ENCODE measurements around the gene KCNIP3. TPM values are rescaled to one million over a fixed set of nuclear protein-coding genes. Genes with fewer than 3 reads are reported as not detected.
A peak's percentile ranks its signal among the peaks of the same experiment; 100 is the strongest.

KCNIP3 gene
- total and polyA plus RNA-seq, 4 donors: 1.8 to 2.7 (median 2.1) TPM

DNA sequence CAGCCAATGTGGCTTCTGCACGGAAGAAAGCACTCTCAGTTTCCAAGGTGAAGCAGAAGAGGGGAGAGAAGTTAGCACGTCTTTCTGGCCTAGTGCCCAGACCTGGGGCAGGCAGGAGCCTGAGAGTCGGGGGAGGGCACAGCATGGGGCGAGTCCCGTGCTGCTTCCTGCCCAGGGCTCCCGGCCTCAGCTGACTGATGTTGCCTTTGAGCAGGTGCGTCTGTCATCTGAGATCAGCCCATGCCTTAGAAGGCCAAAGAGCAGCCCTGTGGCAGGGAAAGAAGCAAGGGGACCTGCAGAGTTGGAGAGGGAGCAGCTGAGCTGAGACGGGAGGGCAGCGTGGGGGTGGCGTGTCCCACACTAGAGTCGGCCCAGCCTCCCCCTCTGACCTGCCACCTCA, 3.3 kb downstream of the KCNIP3 start:
- TF ChIP-seq CTCF (IDR thresholded peaks at IDR 0.05; ENCODE audit: control extremely low read depth, extremely low read depth): no peak
- no peak for ATAC-seq (ENCODE audit: insufficient read depth, low FRiP score)
- H3K4me1 ChIP-seq (ENCODE audit: control insufficient read depth in 5 of 5, insufficient read depth in 5 of 5, low read length in 5 of 5): peaks cover 0 to 22% (median 0%) of the 10 kb centered on the region in 5 donors
- no peaks in the 10 kb centered on the region for H3K27me3 ChIP-seq (ENCODE audit: control insufficient read depth in 3 of 3, insufficient read depth in 3 of 3, low read length in 2 of 3)
- DNase-seq: peak; percentile 25 to 72 (median 60)
- no peak overlapping the region for H3K4me3 ChIP-seq
- H3K36me3 ChIP-seq (ENCODE audit: control insufficient read depth in 4 of 4, insufficient read depth in 4 of 4, low read length in 4 of 4): no peaks in the 10 kb centered on the region
- H3K9me3 ChIP-seq (ENCODE audit: control insufficient read depth in 4 of 4, insufficient read depth in 3 of 4, low read length in 3 of 4): no peaks in the 10 kb centered on the region
- WGBS, 2 donors: 20 to 40% methylated on average over 11 of the region's 11 CpGs
- no peak overlapping the region for H3K9ac ChIP-seq (ENCODE audit: insufficient read depth in 1 of 2, low read length in 2 of 2)
- no peak overlapping the region for H3K27ac ChIP-seq (ENCODE audit: low read depth in 1 of 2, low read length in 1 of 2)

- DNase-seq: no peak
- 86 to 95% methylated on average over 4 of the region's 4 CpGs for WGBS, 2 donors
- peaks cover 0 to 20% (median 2%) of the 10 kb centered on the region in 5 donors for H3K4me1 ChIP-seq (ENCODE audit: control insufficient read depth in 5 of 5, insufficient read depth in 5 of 5, low read length in 5 of 5)
- no peaks in the 10 kb centered on the region for H3K27me3 ChIP-seq (ENCODE audit: control insufficient read depth in 3 of 3, insufficient read depth in 3 of 3, low read length in 2 of 3)
- no peak overlapping the region for H3K4me3 ChIP-seq
- ATAC-seq (ENCODE audit: insufficient read depth, low FRiP score): no peak
- no peak overlapping the region for H3K9ac ChIP-seq (ENCODE audit: insufficient read depth in 1 of 2, low read length in 2 of 2)
- TF ChIP-seq CTCF (IDR thresholded peaks at IDR 0.05; ENCODE audit: control extremely low read depth, extremely low read depth): no peak
- no peaks in the 10 kb centered on the region for H3K36me3 ChIP-seq (ENCODE audit: control insufficient read depth in 4 of 4, insufficient read depth in 4 of 4, low read length in 4 of 4)
- no peak overlapping the region for H3K27ac ChIP-seq (ENCODE audit: low read depth in 1 of 2, low read length in 1 of 2)
- no peaks in the 10 kb centered on the region for H3K9me3 ChIP-seq (ENCODE audit: control insufficient read depth in 4 of 4, insufficient read depth in 3 of 4, low read length in 3 of 4)
Measured at GRCh38 chr2:95301186-95301585, 4.0 kb downstream of the KCNIP3 start.

DNA sequence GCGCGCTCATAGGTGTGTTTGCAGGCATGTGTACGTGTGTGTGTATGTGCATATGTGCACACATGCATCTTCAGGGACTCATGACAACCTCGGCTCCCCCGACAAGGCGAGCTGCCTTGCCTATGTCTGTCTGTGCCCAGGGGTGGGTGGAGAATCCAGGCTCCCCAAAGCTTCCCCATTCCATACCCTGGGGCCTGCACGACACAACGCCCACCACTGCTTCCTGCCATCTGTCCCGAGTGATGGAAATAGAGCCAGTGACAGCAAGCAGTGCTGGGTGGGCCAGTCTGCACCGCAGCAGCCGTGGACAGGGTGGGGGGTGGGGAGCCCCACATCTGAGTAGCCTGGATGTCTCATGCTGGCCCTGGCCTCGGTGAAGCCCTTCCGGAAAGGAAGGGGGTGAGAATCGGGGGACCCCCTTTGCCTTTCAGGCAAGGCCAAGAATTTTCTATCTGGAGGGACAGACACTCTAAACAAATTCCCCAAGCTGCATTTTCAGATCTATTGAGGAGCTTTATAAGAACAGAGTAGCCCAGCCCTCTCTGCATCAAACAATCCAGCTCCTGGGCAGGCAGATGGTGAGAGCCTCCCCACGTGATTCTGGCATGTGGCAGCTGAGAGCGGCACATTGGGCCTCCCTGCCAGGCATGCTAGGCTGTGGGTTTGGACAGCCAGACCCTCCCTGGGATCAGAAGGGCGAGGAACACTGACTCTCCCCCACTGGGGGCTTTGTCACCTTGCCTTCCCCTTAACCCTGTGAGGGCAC, 4.9 kb downstream of the KCNIP3 start:
- no peak for ATAC-seq (ENCODE audit: insufficient read depth, low FRiP score)
- H3K36me3 ChIP-seq (ENCODE audit: control insufficient read depth in 4 of 4, insufficient read depth in 4 of 4, low read length in 4 of 4): no peaks in the 10 kb centered on the region
- H3K4me1 ChIP-seq (ENCODE audit: control insufficient read depth in 5 of 5, insufficient read depth in 5 of 5, low read length in 5 of 5): peaks cover 0 to 12% (median 4%) of the 10 kb centered on the region in 5 donors
- no peak for TF ChIP-seq CTCF (IDR thresholded peaks at IDR 0.05; ENCODE audit: control extremely low read depth, extremely low read depth)
- 47 to 66% methylated on average over 17 of the region's 17 CpGs for WGBS, 2 donors
- no peaks in the 10 kb centered on the region for H3K27me3 ChIP-seq (ENCODE audit: control insufficient read depth in 3 of 3, insufficient read depth in 3 of 3, low read length in 2 of 3)
- DNase-seq: no peak
- H3K9ac ChIP-seq (ENCODE audit: insufficient read depth in 1 of 2, low read length in 2 of 2): no peak overlapping the region
- H3K27ac ChIP-seq (ENCODE audit: low read depth in 1 of 2, low read length in 1 of 2): no peak overlapping the region
- H3K4me3 ChIP-seq: no peak overlapping the region
- no peaks in the 10 kb centered on the region for H3K9me3 ChIP-seq (ENCODE audit: control insufficient read depth in 4 of 4, insufficient read depth in 3 of 4, low read length in 3 of 4)
